ENCODE data around the gene C1QTNF8. TPM values are rescaled to one million over a fixed set of nuclear protein-coding genes. Genes with fewer than 3 reads are reported as not detected.

The C1QTNF8 gene
- total RNA-seq, 1 experiment from 2014 or later = not detected

DNA sequence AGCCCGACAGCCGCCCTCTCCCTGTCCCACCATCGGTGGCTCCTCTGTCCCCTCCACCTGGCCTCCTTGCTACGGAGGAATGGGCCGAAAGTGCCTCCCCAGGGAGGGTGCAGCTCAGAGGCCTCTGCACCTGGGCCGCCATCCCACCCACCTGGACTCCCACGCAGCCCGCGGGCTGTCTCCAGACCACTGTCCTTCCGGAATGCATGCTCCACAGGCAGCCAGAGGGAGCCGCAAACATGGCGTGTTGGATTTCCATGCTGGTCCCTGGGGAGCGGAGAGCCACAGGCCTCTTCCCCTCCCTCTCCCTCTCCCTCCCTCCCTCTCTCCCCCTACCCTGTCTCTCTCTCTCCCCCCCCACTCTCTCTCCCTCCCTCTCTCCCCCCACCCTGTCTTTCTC, 20.5 kb downstream of the C1QTNF8 start:
- DNase-seq = no peak
- Histone ChIP-seq H3K27ac (ENCODE audit: low read length) (no peak overlapping the region), H3K9me3 (ENCODE audit: low read length) (no peaks in the 10 kb centered on the region), H3K9me2 (replicated peaks; ENCODE audit: insufficient read depth, low read length) (no peaks in the 10 kb centered on the region), H2AFZ (ENCODE audit: low read length) (no peak overlapping the region), H3K4me3 (ENCODE audit: low read length) (no peak overlapping the region), H3K79me2 (ENCODE audit: low read length) (no peaks in the 10 kb centered on the region), H3K4me1 (ENCODE audit: low read length) (no peaks in the 10 kb centered on the region), H3K36me3 (ENCODE audit: insufficient read depth, low read length) (no peaks in the 10 kb centered on the region), H3K9ac (ENCODE audit: low read length) (no peak overlapping the region), H3K4me2 (ENCODE audit: low read depth, low read length, poor library complexity, severe bottlenecking) (no peak overlapping the region), H3K27me3 (ENCODE audit: low read length) (no peaks in the 10 kb centered on the region), H4K20me1 (ENCODE audit: insufficient read depth, low read depth, low read length) (no peaks in the 10 kb centered on the region)

GRCh38 chr16:1074379-1074649, 21.7 kb downstream of the C1QTNF8 start:
- Histone ChIP-seq H3K4me1 (ENCODE audit: low read length) (no peaks in the 10 kb centered on the region), H3K36me3 (ENCODE audit: insufficient read depth, low read length) (no peaks in the 10 kb centered on the region), H3K4me2 (ENCODE audit: low read depth, low read length, poor library complexity, severe bottlenecking) (no peak overlapping the region), H2AFZ (ENCODE audit: low read length) (no peak overlapping the region), H3K9ac (ENCODE audit: low read length) (no peak overlapping the region), H3K4me3 (ENCODE audit: low read length) (no peak overlapping the region), H3K27me3 (ENCODE audit: low read length) (no peaks in the 10 kb centered on the region), H3K79me2 (ENCODE audit: low read length) (no peaks in the 10 kb centered on the region), H4K20me1 (ENCODE audit: insufficient read depth, low read depth, low read length) (no peaks in the 10 kb centered on the region), H3K27ac (ENCODE audit: low read length) (no peak overlapping the region), H3K9me2 (replicated peaks; ENCODE audit: insufficient read depth, low read length) (no peaks in the 10 kb centered on the region), H3K9me3 (ENCODE audit: low read length) (no peaks in the 10 kb centered on the region)
- no peak for DNase-seq

DNA sequence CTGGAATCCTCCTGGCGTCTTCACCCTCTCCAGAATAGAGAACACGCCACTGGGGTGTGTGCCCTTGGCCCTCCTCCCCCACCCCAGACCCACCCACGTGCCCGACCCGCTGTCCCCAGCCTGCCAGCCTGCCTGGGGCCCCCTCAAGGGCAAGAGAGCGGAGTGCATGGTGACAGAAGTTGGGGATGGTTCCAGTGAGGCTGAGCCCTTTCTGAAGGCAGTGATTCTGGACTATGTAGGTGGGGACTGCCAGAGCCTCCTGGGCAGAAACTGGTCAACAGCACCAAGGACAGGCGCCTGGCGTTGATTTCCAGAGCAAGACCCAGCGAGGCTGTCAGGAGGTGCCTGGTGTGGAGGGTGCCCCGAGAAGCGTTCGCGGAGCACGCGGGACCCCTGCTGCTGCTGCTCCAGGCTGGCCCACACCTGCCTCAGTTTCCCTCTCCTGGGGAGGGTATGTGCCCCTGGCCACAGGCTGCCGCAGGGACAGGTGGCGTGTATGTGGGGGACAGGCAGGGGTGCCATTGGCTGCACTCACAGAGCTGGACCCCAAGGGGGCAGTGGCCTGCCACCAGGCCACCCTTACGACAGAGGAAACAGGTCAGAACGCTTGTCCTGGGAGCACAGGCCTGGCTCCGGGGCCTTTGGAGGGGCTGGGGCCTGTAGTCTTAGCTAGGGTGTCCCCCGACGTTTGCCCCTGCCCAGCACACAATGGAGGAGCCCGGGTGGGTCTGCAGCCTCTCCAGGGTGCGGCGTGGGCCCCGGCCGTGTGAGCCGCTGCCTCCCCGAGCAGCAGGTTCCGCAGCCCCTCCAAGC, 22.3 kb downstream of the C1QTNF8 start:
- no peaks in the 10 kb centered on the region for H3K79me2 ChIP-seq (ENCODE audit: low read length)
- H3K4me2 ChIP-seq (ENCODE audit: low read depth, low read length, poor library complexity, severe bottlenecking) = no peak overlapping the region
- no peaks in the 10 kb centered on the region for H3K9me2 ChIP-seq (replicated peaks; ENCODE audit: insufficient read depth, low read length)
- H3K36me3 ChIP-seq (ENCODE audit: insufficient read depth, low read length) = no peaks in the 10 kb centered on the region
- no peaks in the 10 kb centered on the region for H4K20me1 ChIP-seq (ENCODE audit: insufficient read depth, low read depth, low read length)
- no peak overlapping the region for H3K9ac ChIP-seq (ENCODE audit: low read length)
- H3K9me3 ChIP-seq (ENCODE audit: low read length) = no peaks in the 10 kb centered on the region
- H3K27ac ChIP-seq (ENCODE audit: low read length) = no peak overlapping the region
- H2AFZ ChIP-seq (ENCODE audit: low read length) = no peak overlapping the region
- no peaks in the 10 kb centered on the region for H3K27me3 ChIP-seq (ENCODE audit: low read length)
- H3K4me3 ChIP-seq (ENCODE audit: low read length) = no peak overlapping the region
- no peak for DNase-seq
- H3K4me1 ChIP-seq (ENCODE audit: low read length) = no peaks in the 10 kb centered on the region

GRCh38 chr16:1073262-1073558, 22.8 kb downstream of the C1QTNF8 start:
- no peaks in the 10 kb centered on the region for H4K20me1 ChIP-seq (ENCODE audit: insufficient read depth, low read depth, low read length)
- H3K4me2 ChIP-seq (ENCODE audit: low read depth, low read length, poor library complexity, severe bottlenecking) = no peak overlapping the region
- H3K27ac ChIP-seq (ENCODE audit: low read length) = no peak overlapping the region
- no peaks in the 10 kb centered on the region for H3K4me1 ChIP-seq (ENCODE audit: low read length)
- DNase-seq = no peak
- no peaks in the 10 kb centered on the region for H3K79me2 ChIP-seq (ENCODE audit: low read length)
- no peaks in the 10 kb centered on the region for H3K9me2 ChIP-seq (replicated peaks; ENCODE audit: insufficient read depth, low read length)
- H2AFZ ChIP-seq (ENCODE audit: low read length) = no peak overlapping the region
- no peaks in the 10 kb centered on the region for H3K27me3 ChIP-seq (ENCODE audit: low read length)
- H3K4me3 ChIP-seq (ENCODE audit: low read length) = no peak overlapping the region
- H3K9me3 ChIP-seq (ENCODE audit: low read length) = no peaks in the 10 kb centered on the region
- H3K36me3 ChIP-seq (ENCODE audit: insufficient read depth, low read length) = no peaks in the 10 kb centered on the region
- no peak overlapping the region for H3K9ac ChIP-seq (ENCODE audit: low read length)

- H3K4me2 ChIP-seq (ENCODE audit: low read depth, low read length, poor library complexity, severe bottlenecking) = no peak within 1 kb of the TSS
These were observed 23.4 kb downstream of the C1QTNF8 start, which contains the start of gene SSTR5 for GRCh38 chr16:1072526-1073261. TSS of gene SSTR5 (plus strand) at chr16:1072747. CDS start at chr16:1078869, 6,122 bp downstream.

DNA sequence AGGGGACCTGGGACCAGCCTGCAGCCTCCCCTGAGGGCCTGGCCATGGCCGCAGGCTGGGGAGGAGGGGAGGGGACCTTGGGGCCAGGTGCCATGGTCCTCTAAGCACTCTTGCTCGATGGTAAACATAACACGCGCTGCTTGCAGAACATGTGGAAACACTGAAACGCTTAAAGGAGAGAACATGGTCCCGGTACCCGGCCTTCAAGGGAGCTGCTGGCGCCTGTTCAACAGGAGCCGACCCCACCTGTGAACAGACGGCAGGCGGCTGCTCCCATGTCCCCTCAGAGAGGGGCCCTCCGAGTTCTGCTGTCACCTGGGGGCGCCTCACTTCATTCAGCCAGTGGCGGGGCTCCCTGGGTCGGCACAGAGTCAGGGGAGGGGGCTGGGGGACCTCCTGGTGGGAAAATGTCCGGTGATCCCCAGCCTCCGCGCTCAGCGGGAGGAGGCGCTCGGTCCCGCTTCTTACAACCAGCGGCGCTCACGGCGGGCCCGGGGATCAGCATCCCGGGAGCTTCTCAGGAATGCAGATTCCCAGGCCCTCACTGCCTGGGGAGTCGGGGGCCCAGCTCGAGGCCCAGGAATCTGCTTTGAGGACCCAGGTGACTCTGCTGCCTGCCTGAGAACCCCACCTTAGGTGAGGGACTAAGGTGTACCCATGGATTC, 24.4 kb downstream of the C1QTNF8 start:
- Histone ChIP-seq H3K4me3 (ENCODE audit: low read length) (no peak overlapping the region), H3K4me1 (ENCODE audit: low read length) (no peaks in the 10 kb centered on the region), H3K9me2 (replicated peaks; ENCODE audit: insufficient read depth, low read length) (no peaks in the 10 kb centered on the region), H3K36me3 (ENCODE audit: insufficient read depth, low read length) (no peaks in the 10 kb centered on the region), H3K79me2 (ENCODE audit: low read length) (no peaks in the 10 kb centered on the region), H3K9me3 (ENCODE audit: low read length) (no peaks in the 10 kb centered on the region), H3K27me3 (ENCODE audit: low read length) (no peaks in the 10 kb centered on the region), H4K20me1 (ENCODE audit: insufficient read depth, low read depth, low read length) (no peaks in the 10 kb centered on the region), H2AFZ (ENCODE audit: low read length) (no peak overlapping the region), H3K4me2 (ENCODE audit: low read depth, low read length, poor library complexity, severe bottlenecking) (no peak overlapping the region), H3K9ac (ENCODE audit: low read length) (no peak overlapping the region), H3K27ac (ENCODE audit: low read length) (no peak overlapping the region)
- DNase-seq = no peak

More at GRCh38 chr16:1072526-1073261, 23.4 kb downstream of the C1QTNF8 start, which contains the start of gene SSTR5:
- H4K20me1 ChIP-seq (ENCODE audit: insufficient read depth, low read depth, low read length) = no peaks in the 10 kb centered on the region
- H3K79me2 ChIP-seq (ENCODE audit: low read length) = no peaks in the 10 kb centered on the region
- H3K4me3 ChIP-seq (ENCODE audit: low read length) = no peak within 1 kb of the TSS
- no peaks in the 10 kb centered on the region for H3K4me1 ChIP-seq (ENCODE audit: low read length)
- H2AFZ ChIP-seq (ENCODE audit: low read length) = no peak within 1 kb of the TSS
- DNase-seq = no peak
- no peaks in the 10 kb centered on the region for H3K9me2 ChIP-seq (replicated peaks; ENCODE audit: insufficient read depth, low read length)
- no peaks in the 10 kb centered on the region for H3K36me3 ChIP-seq (ENCODE audit: insufficient read depth, low read length)
- no peaks in the 10 kb centered on the region for H3K9me3 ChIP-seq (ENCODE audit: low read length)
- no peak within 1 kb of the TSS for H3K9ac ChIP-seq (ENCODE audit: low read length)
- H3K27me3 ChIP-seq (ENCODE audit: low read length) = no peaks in the 10 kb centered on the region
- H3K27ac ChIP-seq (ENCODE audit: low read length) = no peak within 1 kb of the TSS

DNA sequence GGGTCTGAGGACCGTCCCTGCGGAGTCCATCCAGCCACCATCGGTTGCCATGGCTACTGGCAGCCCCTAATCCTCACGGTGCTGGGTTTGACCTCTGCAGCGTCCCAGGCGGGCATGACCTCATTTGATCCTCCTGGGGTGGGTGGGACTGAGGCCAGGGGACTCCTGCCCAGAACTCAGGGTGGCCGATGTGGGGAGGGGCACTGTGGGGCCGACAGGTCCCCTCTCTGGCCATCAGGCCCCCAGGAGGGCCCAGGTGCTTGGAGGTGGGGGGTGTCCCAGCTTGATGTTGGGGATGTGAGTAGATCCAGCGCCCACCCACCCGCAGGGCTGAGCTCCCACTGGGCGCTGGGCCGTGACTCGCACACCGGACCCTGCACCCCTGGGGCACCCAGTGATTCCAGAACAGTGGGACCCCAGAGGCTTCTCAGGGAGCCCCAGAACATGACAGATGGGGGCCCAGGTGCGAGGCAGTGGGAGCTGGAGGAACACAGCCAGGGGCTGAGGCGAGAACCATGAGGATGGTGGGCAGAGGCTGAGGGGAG, 25.1 kb downstream of the C1QTNF8 start:
- no peak overlapping the region for H3K27ac ChIP-seq (ENCODE audit: low read length)
- no peaks in the 10 kb centered on the region for H3K9me2 ChIP-seq (replicated peaks; ENCODE audit: insufficient read depth, low read length)
- H3K9ac ChIP-seq (ENCODE audit: low read length) = no peak overlapping the region
- H3K4me3 ChIP-seq (ENCODE audit: low read length) = no peak overlapping the region
- no peaks in the 10 kb centered on the region for H3K27me3 ChIP-seq (ENCODE audit: low read length)
- no peak overlapping the region for H2AFZ ChIP-seq (ENCODE audit: low read length)
- H3K4me2 ChIP-seq (ENCODE audit: low read depth, low read length, poor library complexity, severe bottlenecking) = no peak overlapping the region
- no peaks in the 10 kb centered on the region for H3K79me2 ChIP-seq (ENCODE audit: low read length)
- DNase-seq = no peak
- H3K4me1 ChIP-seq (ENCODE audit: low read length) = no peaks in the 10 kb centered on the region
- no peaks in the 10 kb centered on the region for H3K36me3 ChIP-seq (ENCODE audit: insufficient read depth, low read length)
- no peaks in the 10 kb centered on the region for H3K9me3 ChIP-seq (ENCODE audit: low read length)
- no peaks in the 10 kb centered on the region for H4K20me1 ChIP-seq (ENCODE audit: insufficient read depth, low read depth, low read length)

Measured in Karpas-422 (cell line).